Measurements from ENCODE around the gene SMIM20. TPM values are rescaled to one million over a fixed set of nuclear protein-coding genes. Genes with fewer than 3 reads are reported as not detected.

SMIM20 gene
- total RNA-seq, 1 donor from 2014 or later: 13.2 TPM

Other genes with a start within 250 kb of the SMIM20 start
- gene SEL1L3, start 51.2 kb upstream of the SMIM20 start, total RNA-seq: 73.9 and 122 TPM in 2 replicates

Measured in glomerular endothelial cell (primary cell).